Tibial nerve (tissue), 4 donors: ENCODE results near the gene PCLO. TPM values are rescaled to one million over a fixed set of nuclear protein-coding genes. Genes with fewer than 3 reads are reported as not detected.

Experiments used
- DNase-seq, 2 donors: peaks; one replicate each; pipeline ENCODE4 v3.0.0-alpha.2; 2019; ENCODE audit warnings: low spot score in 2 of 2
- H3K27ac ChIP-seq, 4 donors: fragments of 200-600 bp; sonication (generic) in 3 of 4; one replicate each; pipeline ENCODE4 v1.5.1; 2017 to 2019; ENCODE audit warnings: mild to moderate bottlenecking in 1 of 4
- H3K27me3 ChIP-seq, 2 donors: fragments of 200-600 bp; sonication (generic) in 1 of 2; one replicate each; pipeline versions ENCODE4 v1.5.1 to v1.6.0; 2017 to 2019
- H3K36me3 ChIP-seq, 3 donors: fragments of 200-600 bp; sonication (generic); one replicate each; pipeline ENCODE4 v1.5.1; 2018 to 2019
- H3K4me1 ChIP-seq, 4 donors: fragments of 200-600 bp; sonication (generic) in 3 of 4; one replicate each; pipeline ENCODE4 v1.5.1; 2017 to 2019
- H3K4me3 ChIP-seq, 4 donors: fragments of 200-600 bp; sonication (generic) in 3 of 4; one replicate each; pipeline ENCODE4 v1.5.1; 2017 to 2019; ENCODE audit warnings: mild to moderate bottlenecking in 1 of 4, moderate library complexity in 1 of 4
- H3K9me3 ChIP-seq, 4 donors: fragments of 200-600 bp; sonication (generic) in 3 of 4; one replicate each; pipeline ENCODE4 v1.5.1; 2017 to 2019
- EP300 ChIP-seq, 2 donors: sonication (generic); formaldehyde crosslinking; IDR thresholded peaks; one replicate each; pipeline ENCODE4 v1.6.1; 2017; ENCODE audit warnings: antibody characterized with exemption in 2 of 2, mild to moderate bottlenecking in 1 of 2
- POLR2A ChIP-seq, 2 donors: fragments of 450-650 bp; IDR thresholded peaks; one replicate each; pipeline ENCODE4 v1.6.1; 2017; ENCODE audit warnings: antibody characterized with exemption in 2 of 2, mild to moderate bottlenecking in 2 of 2, moderate library complexity in 2 of 2
- WGBS, 2 donors: methylation state at CpG; one replicate each; pipeline ENCODE4 v1.1.5; 2018; 5-methylcytosine and 5-hydroxymethylcytosine counted together
- total RNA-seq, 4 donors: library from RNA; depleted of rRNA; stranded (reverse); fragments of >200 nt; gene quantifications; one replicate each; pipeline ENCODE4 v1.1.0, GENCODE V29; 2016
- TF ChIP-seq, protein P1 (sequence below), 5 experiments: fragments of 200-600 bp in 3 of 5; fragments of 450-650 bp in 2 of 5; sonication (generic) in 3 of 5; IDR thresholded peaks; one replicate each; pipeline ENCODE4 v1.5.1; 2016 to 2019; ENCODE audit warnings: antibody characterized with exemption in 5 of 5, mild to moderate bottlenecking in 3 of 5, moderate library complexity in 2 of 5

PCLO gene
- total RNA-seq, 4 donors from 2014 or later: under 0.01 to 0.78 (median 0.52) TPM

DNA sequence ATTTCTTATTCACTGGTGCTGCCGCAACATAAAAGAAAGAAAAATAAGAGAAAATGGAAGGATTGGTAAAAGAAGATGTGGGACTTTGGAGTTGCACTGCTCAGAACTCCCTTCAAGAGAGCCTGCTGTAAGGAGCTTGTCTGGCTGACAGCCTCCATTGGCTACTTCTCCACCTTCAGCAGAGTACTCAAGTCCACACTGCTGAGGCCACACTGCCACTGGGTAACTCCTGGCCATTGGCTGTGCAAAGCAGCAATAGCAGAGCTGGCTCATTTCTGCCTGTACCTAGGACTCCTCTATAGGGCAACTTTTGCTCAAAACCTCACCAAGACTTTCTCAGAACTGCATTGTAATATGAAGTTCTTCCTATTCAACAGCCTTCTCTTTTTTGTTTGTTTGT is 38.7 kb upstream of the PCLO start:
- H3K4me3 ChIP-seq: no peak overlapping the region
- DNase-seq: no peak
- WGBS, 2 donors: 91 to 96% methylated on average over 1 of the region's 1 CpG
- TF ChIP-seq, protein P1, sequence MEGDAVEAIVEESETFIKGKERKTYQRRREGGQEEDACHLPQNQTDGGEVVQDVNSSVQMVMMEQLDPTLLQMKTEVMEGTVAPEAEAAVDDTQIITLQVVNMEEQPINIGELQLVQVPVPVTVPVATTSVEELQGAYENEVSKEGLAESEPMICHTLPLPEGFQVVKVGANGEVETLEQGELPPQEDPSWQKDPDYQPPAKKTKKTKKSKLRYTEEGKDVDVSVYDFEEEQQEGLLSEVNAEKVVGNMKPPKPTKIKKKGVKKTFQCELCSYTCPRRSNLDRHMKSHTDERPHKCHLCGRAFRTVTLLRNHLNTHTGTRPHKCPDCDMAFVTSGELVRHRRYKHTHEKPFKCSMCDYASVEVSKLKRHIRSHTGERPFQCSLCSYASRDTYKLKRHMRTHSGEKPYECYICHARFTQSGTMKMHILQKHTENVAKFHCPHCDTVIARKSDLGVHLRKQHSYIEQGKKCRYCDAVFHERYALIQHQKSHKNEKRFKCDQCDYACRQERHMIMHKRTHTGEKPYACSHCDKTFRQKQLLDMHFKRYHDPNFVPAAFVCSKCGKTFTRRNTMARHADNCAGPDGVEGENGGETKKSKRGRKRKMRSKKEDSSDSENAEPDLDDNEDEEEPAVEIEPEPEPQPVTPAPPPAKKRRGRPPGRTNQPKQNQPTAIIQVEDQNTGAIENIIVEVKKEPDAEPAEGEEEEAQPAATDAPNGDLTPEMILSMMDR (IDR thresholded peaks at IDR 0.05): no peak
- TF ChIP-seq EP300 (IDR thresholded peaks at IDR 0.05) (no peak), POLR2A (IDR thresholded peaks at IDR 0.05) (no peak)
- no peaks in the 10 kb centered on the region for H3K36me3 ChIP-seq
- H3K27me3 ChIP-seq: no peaks in the 10 kb centered on the region
- no peak overlapping the region for H3K27ac ChIP-seq
- H3K9me3 ChIP-seq: no peaks in the 10 kb centered on the region
- no peaks in the 10 kb centered on the region for H3K4me1 ChIP-seq

DNA sequence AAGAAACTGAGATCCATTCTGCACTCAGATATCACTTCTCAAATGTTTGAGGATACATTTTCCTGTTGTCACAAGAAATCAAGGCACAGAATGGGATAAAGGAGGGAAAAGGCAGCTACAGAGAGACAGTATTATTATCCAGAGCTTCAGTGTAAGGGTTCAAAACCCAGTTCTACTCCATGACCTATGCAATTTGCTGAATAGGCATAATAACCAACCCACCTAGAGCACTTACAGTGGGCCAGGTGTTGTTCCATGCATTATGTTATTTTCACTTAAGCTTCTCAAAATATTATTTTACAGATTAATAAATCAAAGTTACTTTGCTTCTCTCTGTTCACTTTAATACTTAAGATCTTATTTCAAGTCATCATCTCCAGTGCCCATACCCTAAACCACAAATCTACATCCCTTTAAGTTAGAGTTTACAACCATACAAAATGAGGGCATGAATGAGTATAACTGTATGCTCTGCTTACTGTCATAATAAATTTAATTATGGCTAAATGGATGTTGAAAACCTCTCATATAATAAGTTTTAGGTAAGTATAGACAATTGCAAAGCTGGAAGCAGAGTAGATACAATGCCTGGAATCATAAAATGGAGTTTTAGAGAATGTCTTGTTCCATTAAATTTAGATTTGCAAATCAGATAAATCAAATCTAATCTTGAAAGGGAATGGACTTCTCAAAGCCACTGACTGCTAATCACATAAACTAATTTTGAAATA is 28.1 kb upstream of the PCLO start:
- no peaks in the 10 kb centered on the region for H3K36me3 ChIP-seq
- no peaks in the 10 kb centered on the region for H3K9me3 ChIP-seq
- no peak for DNase-seq
- no peak overlapping the region for H3K27ac ChIP-seq
- H3K4me3 ChIP-seq: no peak overlapping the region
- TF ChIP-seq, protein P1 (IDR thresholded peaks at IDR 0.05): no peak
- TF ChIP-seq EP300 (IDR thresholded peaks at IDR 0.05) (no peak), POLR2A (IDR thresholded peaks at IDR 0.05) (no peak)
- H3K27me3 ChIP-seq: no peaks in the 10 kb centered on the region
- no peaks in the 10 kb centered on the region for H3K4me1 ChIP-seq

DNA sequence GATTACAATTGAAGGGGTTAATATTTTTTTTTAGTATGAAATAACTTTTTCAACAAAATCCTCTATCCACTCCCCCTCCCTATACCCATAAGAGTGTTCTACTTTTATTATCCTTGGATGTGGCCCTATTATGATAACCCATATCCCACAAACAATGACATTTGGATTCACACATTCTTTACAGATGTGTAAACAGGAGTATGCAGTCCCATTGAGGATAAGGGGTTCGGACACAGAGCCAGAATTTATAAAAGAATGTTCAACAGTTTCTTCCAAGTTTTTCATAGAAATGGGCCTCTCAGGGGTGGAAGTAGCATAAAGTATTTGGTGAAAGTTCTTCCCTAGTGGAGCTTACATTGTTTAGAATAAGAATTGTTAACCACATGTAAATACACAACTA is 16.1 kb upstream of the PCLO start:
- 23 to 38% methylated on average over 1 of the region's 1 CpG for WGBS, 2 donors
- no peak for DNase-seq
- no peaks in the 10 kb centered on the region for H3K36me3 ChIP-seq
- no peaks in the 10 kb centered on the region for H3K4me1 ChIP-seq
- TF ChIP-seq, protein P1 (IDR thresholded peaks at IDR 0.05): no peak
- TF ChIP-seq POLR2A (IDR thresholded peaks at IDR 0.05) (no peak), EP300 (IDR thresholded peaks at IDR 0.05) (no peak)
- H3K27ac ChIP-seq: no peak overlapping the region
- no peaks in the 10 kb centered on the region for H3K27me3 ChIP-seq
- peaks cover 0 to 15% (median 0%) of the 10 kb centered on the region in 4 donors for H3K9me3 ChIP-seq
- no peak overlapping the region for H3K4me3 ChIP-seq

DNA sequence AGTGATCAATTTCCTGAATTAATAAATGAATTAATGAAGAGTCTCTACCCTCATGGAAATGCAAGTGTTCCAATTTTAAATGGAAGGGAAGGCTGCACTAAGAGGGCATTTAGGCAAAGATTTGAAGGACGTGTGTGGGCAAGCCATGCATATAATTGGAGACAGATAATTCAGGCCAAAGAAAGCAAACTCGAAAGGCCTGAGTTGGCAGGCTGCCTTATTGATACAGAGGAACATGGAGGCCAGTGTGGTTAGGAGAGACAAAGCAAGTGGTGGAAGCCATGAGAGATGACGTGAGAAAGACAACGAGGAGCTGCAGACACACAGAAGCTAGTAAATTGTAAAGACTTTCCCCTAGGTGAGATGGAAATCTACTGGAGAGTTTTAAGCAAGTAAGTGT is 15.4 kb upstream of the PCLO start:
- no peaks in the 10 kb centered on the region for H3K27me3 ChIP-seq
- WGBS, 2 donors: 44 to 57% methylated on average over 4 of the region's 4 CpGs
- no peak overlapping the region for H3K27ac ChIP-seq

DNA sequence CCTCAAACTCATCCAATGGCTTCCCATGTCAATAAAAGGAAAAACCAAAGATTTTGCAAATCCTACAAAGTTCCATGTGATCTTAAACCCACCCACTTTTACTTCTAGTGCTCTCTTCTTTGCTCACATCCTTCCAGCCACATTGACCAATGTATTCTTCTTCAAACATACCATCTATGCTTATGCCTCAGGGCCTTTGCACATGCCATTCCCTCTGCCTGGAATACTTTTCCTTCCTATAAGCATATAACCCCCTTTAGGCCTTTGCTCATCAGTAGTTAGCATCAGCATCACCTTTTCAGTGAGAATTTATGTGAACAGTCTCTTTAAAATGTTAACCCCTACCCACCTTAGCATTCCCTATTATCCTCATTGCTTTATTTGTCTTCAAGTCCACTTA is 11.0 kb upstream of the PCLO start:
- TF ChIP-seq, protein P1 (IDR thresholded peaks at IDR 0.05): no peak
- TF ChIP-seq POLR2A (IDR thresholded peaks at IDR 0.05) (no peak), EP300 (IDR thresholded peaks at IDR 0.05) (no peak)
- no peak overlapping the region for H3K4me3 ChIP-seq
- no peaks in the 10 kb centered on the region for H3K9me3 ChIP-seq
- H3K27ac ChIP-seq: no peak overlapping the region
- no peaks in the 10 kb centered on the region for H3K36me3 ChIP-seq
- H3K27me3 ChIP-seq: no peaks in the 10 kb centered on the region
- H3K4me1 ChIP-seq: no peaks in the 10 kb centered on the region
- DNase-seq: no peak

More for the DNA sequence above, 15.4 kb upstream of the PCLO start:
- no peak for TF ChIP-seq EP300 (IDR thresholded peaks at IDR 0.05)
- no peak for TF ChIP-seq POLR2A (IDR thresholded peaks at IDR 0.05)
- TF ChIP-seq, protein P1 (IDR thresholded peaks at IDR 0.05): no peak
- no peaks in the 10 kb centered on the region for H3K4me1 ChIP-seq
- H3K9me3 ChIP-seq: peaks cover 0 to 8% (median 0%) of the 10 kb centered on the region in 4 donors
- no peaks in the 10 kb centered on the region for H3K36me3 ChIP-seq
- no peak for DNase-seq
- no peak overlapping the region for H3K4me3 ChIP-seq
